Urinary bladder (tissue), 4 donors: Measurements from ENCODE around the gene C1orf53. TPM values are rescaled to one million over a fixed set of nuclear protein-coding genes. Genes with fewer than 3 reads are reported as not detected.
"Not testable (repeated sequence)": the region's sequence is repeated elsewhere in the genome, so short reads cannot be mapped to it uniquely, and the experiment has no call there.

Experiments used
- DNase-seq: peaks from one replicate; pipeline ENCODE4 v3.0.0-alpha.2; 2015; ENCODE audit errors: extremely low spot score
- H3K27ac ChIP-seq: one replicate; pipeline ENCODE4 v1.5.1; 2013; ENCODE audit warnings: low read depth, mild to moderate bottlenecking, moderate library complexity
- H3K36me3 ChIP-seq: one replicate; pipeline ENCODE4 v1.6.1; 2013; ENCODE audit warnings: mild to moderate bottlenecking, moderate library complexity; ENCODE audit not compliant: insufficient read depth
- H3K4me1 ChIP-seq: one replicate; pipeline ENCODE4 v1.6.1; 2013; ENCODE audit warnings: mild to moderate bottlenecking, moderate library complexity; ENCODE audit not compliant: insufficient read depth
- H3K4me3 ChIP-seq: one replicate; pipeline ENCODE4 v1.5.1; 2013; ENCODE audit warnings: low read depth, low read length
- WGBS: extraction: QIAGEN DNeasy Blood & Tissue Kit; methylation state at CpG from one replicate; pipeline ENCODE4 v1.1.7; 2013; 5-methylcytosine and 5-hydroxymethylcytosine counted together
- polyA plus RNA-seq: library from polyadenylated mRNA; stranded (reverse); fragments of 200-250 nt; gene quantifications from one replicate; pipeline ENCODE4 v1.2.3, GENCODE V29; 2013
- total RNA-seq: library from RNA; depleted of rRNA; stranded (reverse); fragments of >200 nt; gene quantifications from one replicate; pipeline ENCODE4 v1.2.3, GENCODE V29; 2014
- donor health status: healthy with polysubstance abuse.
- donor health status: healthy.

C1orf53 gene
- total and polyA plus RNA-seq, 2 donors, result 1.4 to 2.2 TPM

GRCh38 chr1:197920414-197921117 is 18.1 kb downstream of the C1orf53 start:
- H3K27ac ChIP-seq, result no peak overlapping the region
- H3K4me3 ChIP-seq, result no peak overlapping the region
- H3K36me3 ChIP-seq, result no peaks in the 10 kb centered on the region
- DNase-seq, result no peak
- 16% methylated on average over 19 of the region's 19 CpGs for WGBS
- H3K4me1 ChIP-seq, result no peaks in the 10 kb centered on the region

- H3K4me3 ChIP-seq, result no peak overlapping the region
- H3K27ac ChIP-seq, result no peak overlapping the region
- H3K36me3 ChIP-seq, result no peaks in the 10 kb centered on the region
- no peak for DNase-seq
- 18% methylated on average over 33 of the region's 33 CpGs for WGBS
- no peaks in the 10 kb centered on the region for H3K4me1 ChIP-seq
Observed at GRCh38 chr1:197921235-197922069, 19.0 kb downstream of the C1orf53 start.

DNA sequence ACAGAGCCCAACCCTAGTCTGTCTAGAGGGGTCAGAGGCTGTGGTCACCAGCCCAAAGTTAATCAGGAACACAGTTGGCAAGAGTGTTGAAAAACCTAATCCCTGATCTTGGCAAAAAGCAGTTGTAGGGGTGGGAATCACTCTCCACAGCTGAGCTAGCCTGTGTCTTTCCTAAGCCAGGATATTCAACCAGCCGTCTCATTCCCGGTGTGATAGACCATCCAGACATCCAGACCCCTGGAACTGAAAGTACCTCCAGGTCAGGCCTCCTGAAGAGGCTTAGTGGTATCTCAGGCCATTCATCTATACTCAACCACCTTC is 19.6 kb downstream of the C1orf53 start:
- Histone ChIP-seq H3K27ac (no peak overlapping the region), H3K36me3 (no peaks in the 10 kb centered on the region), H3K4me1 (no peaks in the 10 kb centered on the region), H3K4me3 (no peak overlapping the region)
- no peak for DNase-seq
- 79% methylated on average over 2 of the region's 2 CpGs for WGBS

DNA sequence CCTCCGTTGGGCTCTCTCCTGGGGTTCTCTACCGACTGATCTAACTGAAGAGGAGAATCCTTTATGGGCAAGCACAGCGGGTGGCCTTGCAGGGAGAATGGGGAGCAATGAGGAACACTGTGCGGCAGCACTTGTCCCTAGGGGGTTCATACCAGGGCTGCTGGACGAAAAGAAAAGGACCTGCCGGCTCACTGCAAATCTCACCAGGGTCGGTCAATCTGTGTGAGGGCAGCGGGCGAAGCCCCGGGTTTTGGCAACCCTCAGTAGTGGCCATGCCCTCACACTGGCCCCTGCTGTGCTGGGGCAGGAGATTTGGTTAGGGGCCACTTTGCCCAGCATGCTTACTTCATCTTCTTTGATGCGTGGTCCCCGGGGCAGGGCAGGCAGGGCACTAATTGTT is 20.6 kb downstream of the C1orf53 start:
- 58% methylated on average over 12 of the region's 12 CpGs for WGBS
- H3K4me1 ChIP-seq, result no peaks in the 10 kb centered on the region
- no peaks in the 10 kb centered on the region for H3K36me3 ChIP-seq
- H3K27ac ChIP-seq, result no peak overlapping the region
- H3K4me3 ChIP-seq, result no peak overlapping the region
- DNase-seq, result no peak

GRCh38 chr1:197924516-197925123 is 22.2 kb downstream of the C1orf53 start:
- Histone ChIP-seq H3K4me1 (no peaks in the 10 kb centered on the region), H3K4me3 (no peak overlapping the region), H3K27ac (no peak overlapping the region), H3K36me3 (no peaks in the 10 kb centered on the region)
- WGBS, result 42% methylated on average over 4 of the region's 4 CpGs
- DNase-seq, result no peak

DNA sequence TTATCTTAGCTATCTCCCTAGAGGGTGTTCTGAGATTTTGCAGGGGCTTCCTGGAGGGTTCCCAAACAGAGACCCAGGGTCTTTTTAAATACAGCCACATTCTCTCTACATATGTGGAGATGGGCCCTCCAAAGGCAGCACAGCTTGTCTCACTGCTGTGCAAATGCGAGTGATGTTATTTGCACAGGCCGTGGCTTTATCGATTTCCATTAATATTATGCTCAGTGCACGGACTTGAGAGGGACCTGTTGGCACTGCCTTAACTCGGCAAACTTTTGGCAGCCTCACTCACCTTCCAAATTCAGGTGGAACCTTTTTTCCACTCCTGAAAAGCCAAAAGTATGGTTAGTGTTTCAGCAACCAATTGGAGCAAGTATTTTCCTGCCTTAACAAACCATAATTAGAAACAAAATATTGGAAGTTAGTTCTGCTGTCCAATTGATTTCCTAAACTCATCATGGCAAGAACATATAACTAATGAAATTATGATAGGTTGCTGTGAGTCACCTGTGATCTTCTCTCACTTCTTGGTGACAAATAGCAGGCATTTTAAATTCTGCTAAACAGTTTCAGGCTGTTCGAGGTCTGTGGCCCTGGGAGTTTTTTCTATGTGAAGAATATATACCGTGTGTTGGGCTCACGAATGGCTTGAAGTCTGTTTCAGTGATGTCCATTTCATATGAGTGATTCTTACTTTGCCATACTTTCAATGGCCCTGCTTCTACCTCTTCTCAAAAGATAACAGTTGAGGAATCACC is 25.7 kb downstream of the C1orf53 start:
- H3K4me1 ChIP-seq, result no peaks in the 10 kb centered on the region
- 86% methylated on average over 8 of the region's 8 CpGs for WGBS

GRCh38 chr1:197928849-197929336 is 26.5 kb downstream of the C1orf53 start:
- Histone ChIP-seq H3K27ac (no peak overlapping the region), H3K36me3 (no peaks in the 10 kb centered on the region), H3K4me3 (no peak overlapping the region), H3K4me1 (no peaks in the 10 kb centered on the region)
- no peak for DNase-seq
- 7% methylated on average over 15 of the region's 15 CpGs for whole genome bisulfite sequencing

More for the DNA sequence above, 25.7 kb downstream of the C1orf53 start:
- no peak overlapping the region for H3K27ac ChIP-seq
- no peaks in the 10 kb centered on the region for H3K36me3 ChIP-seq
- no peak overlapping the region for H3K4me3 ChIP-seq
- no peak for DNase-seq

DNA sequence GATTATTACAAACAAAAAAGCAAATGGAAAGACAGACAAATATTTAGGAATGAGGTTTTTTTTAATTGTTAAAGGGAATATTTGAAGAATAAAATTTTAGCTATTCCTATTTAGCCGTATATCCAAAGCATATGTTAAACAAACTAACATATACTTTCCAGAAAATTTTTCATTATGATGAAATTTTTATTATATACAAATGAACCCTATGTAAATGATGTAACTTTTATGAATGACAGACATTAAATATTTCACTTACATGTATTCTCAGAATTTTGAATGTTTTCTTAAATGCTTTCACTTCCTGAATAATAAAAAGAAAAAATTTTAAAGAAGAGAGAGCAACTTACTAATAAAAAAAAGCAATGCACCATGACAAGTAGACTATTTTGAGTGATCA is 30.6 kb downstream of the C1orf53 start:
- no peaks in the 10 kb centered on the region for H3K36me3 ChIP-seq
- DNase-seq, result no peak
- 85% methylated on average over 1 of the region's 1 CpG for WGBS

DNA sequence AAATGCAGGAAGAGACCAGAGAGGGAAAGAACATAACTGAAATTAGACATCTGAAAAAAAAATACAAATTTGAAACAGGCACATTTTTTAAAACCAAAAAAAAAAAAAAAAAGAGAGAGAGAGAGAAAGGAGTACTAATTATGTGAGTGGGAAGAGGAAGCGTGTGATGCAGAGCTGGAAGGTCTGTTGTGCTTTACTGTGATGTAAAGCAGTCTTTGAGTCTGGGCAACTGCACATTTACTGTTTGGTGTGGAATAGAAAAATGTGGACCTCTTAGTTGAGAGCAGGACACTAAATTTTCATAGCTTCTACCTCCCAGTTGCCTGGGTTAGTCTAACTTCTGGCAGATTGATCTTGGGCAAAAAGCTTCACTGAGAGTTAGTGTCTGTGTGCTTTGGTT is 31.2 kb downstream of the C1orf53 start:
- H3K4me3 ChIP-seq, result no peak overlapping the region
- H3K36me3 ChIP-seq, result no peaks in the 10 kb centered on the region
- no peak overlapping the region for H3K27ac ChIP-seq
- no peak for DNase-seq
- whole genome bisulfite sequencing, result 57% methylated on average over 1 of the region's 1 CpG
- H3K4me1 ChIP-seq, result no peaks in the 10 kb centered on the region

More for the DNA sequence above, 30.6 kb downstream of the C1orf53 start:
- no peaks in the 10 kb centered on the region for H3K4me1 ChIP-seq
- H3K27ac ChIP-seq, result no peak overlapping the region
- H3K4me3 ChIP-seq, result no peak overlapping the region

- H3K4me1 ChIP-seq, result no peaks in the 10 kb centered on the region
- DNase-seq, result no peak
- H3K36me3 ChIP-seq, result no peaks in the 10 kb centered on the region
- H3K27ac ChIP-seq, result no peak overlapping the region
- WGBS, result 87% methylated on average over 2 of the region's 2 CpGs
- no peak overlapping the region for H3K4me3 ChIP-seq
Observed at GRCh38 chr1:197937381-197937780, 35.0 kb downstream of the C1orf53 start.

- no peak for DNase-seq
- WGBS, result 73% methylated on average over 6 of the region's 6 CpGs
- Histone ChIP-seq H3K4me1 (no peaks in the 10 kb centered on the region), H3K36me3 (no peaks in the 10 kb centered on the region), H3K4me3 (no peak overlapping the region), H3K27ac (no peak overlapping the region)
Observed at GRCh38 chr1:197937892-197938291, 35.5 kb downstream of the C1orf53 start.

- H3K4me1 ChIP-seq, DNase-seq, H3K36me3 ChIP-seq, H3K27ac ChIP-seq, H3K4me3 ChIP-seq: not testable (repeated sequence)
- 75% methylated on average over 6 of the region's 6 CpGs for WGBS
Observed at GRCh38 chr1:197939159-197939980, 36.9 kb downstream of the C1orf53 start.

DNA sequence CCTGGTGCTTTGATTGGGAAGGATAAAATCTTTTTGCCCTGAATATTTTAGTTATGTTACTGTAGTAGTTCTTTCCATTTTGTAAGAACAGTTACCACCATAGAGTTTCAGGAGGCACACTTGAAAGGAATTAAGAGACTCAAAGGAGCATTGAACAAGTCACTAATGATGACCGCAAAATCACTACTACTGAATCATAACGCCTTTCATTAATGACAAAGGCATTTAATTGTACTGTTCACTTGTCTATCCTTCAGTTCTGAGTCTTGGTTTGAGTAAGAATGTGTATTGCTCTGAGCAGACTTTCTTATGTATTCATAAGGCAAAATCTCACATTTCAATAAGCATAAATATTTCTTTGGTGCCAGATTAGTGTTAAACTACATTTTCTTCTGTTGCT is 39.6 kb downstream of the C1orf53 start:
- no peaks in the 10 kb centered on the region for H3K36me3 ChIP-seq
- H3K4me3 ChIP-seq, result no peak overlapping the region
- H3K4me1 ChIP-seq, result no peaks in the 10 kb centered on the region
- 86% methylated on average over 2 of the region's 2 CpGs for WGBS
- no peak for DNase-seq
- H3K27ac ChIP-seq, result no peak overlapping the region
